Measurements from ENCODE around the gene SPRR5.

The SPRR5 gene

GRCh38 chr1:152946651-152947256 is at the start of gene SPRR5:
Gene SPRR5 (plus strand): TSS chr1:152947206. CDS start chr1:152948555, 1,349 bp downstream.
- Mint-ChIP-seq H3K27ac (no peak within 1 kb of the TSS), H3K27me3 (ENCODE audit: low read depth) (no peaks in the 10 kb centered on the region), H3K36me3 (ENCODE audit: low read depth) (no peaks in the 10 kb centered on the region), H3K4me3 (no peak within 1 kb of the TSS), H3K9me3 (no peaks in the 10 kb centered on the region), H3K4me1 (ENCODE audit: low read depth) (no peaks in the 10 kb centered on the region)
- no peak for DNase-seq (ENCODE audit: low spot score)

GRCh38 chr1:152899027-152899426 is 48.0 kb upstream of the SPRR5 start:
- Mint-ChIP-seq H3K4me1 (ENCODE audit: low read depth) (no peaks in the 10 kb centered on the region), H3K27ac (no peak overlapping the region)

DNA sequence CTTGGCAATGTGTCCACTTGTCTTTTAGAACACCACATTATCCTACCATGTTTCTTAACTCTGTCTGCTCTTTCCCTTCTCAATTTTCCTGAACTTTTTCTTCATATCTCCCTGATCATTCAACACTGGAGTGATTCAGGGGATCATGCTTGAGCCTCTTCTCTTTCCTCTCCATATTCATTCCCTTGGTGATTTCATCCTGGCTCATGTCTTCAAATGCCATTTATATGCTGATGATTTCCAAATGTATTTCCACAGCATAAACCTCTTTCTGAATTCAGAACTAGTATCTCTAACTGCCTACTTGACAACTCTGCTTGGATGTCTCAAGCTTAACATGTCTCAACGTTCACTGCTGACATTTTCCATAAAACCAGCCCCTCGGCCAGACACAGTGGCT is 47.1 kb upstream of the SPRR5 start:
- no peak overlapping the region for H3K27ac Mint-ChIP-seq

More at GRCh38 chr1:152899027-152899426, 48.0 kb upstream of the SPRR5 start:
- Mint-ChIP-seq H3K9me3 (no peaks in the 10 kb centered on the region), H3K4me3 (no peak overlapping the region), H3K36me3 (ENCODE audit: low read depth) (no peaks in the 10 kb centered on the region), H3K27me3 (ENCODE audit: low read depth) (peaks cover 9% of the 10 kb centered on the region)
- DNase-seq (ENCODE audit: low spot score), result no peak

DNA sequence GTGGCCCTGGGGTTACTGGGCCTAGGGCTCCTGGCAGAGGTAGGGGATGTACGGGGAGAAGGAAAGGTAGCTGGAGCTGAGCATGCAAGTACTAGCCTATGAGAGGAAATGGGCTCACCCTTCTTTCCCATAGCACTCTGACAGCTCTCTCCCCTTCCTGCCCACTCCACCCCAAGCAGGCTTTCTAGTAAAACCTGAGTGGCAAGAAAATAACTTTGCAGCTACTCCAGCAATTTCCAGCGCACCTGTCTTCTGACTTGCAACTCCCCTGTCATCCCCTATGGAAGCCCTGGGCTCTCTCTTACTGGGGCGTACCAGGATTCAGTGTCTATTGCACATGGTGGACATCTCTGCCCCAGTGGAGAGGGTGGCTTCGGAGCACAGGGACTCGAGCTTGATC is 45.4 kb upstream of the SPRR5 start:
- Mint-ChIP-seq H3K27me3 (ENCODE audit: low read depth) (peaks cover 2% of the 10 kb centered on the region), H3K36me3 (ENCODE audit: low read depth) (no peaks in the 10 kb centered on the region), H3K4me3 (no peak overlapping the region), H3K27ac (no peak overlapping the region), H3K4me1 (ENCODE audit: low read depth) (no peaks in the 10 kb centered on the region), H3K9me3 (no peaks in the 10 kb centered on the region)
- no peak for DNase-seq (ENCODE audit: low spot score)

More for the DNA sequence above, 47.1 kb upstream of the SPRR5 start:
- no peaks in the 10 kb centered on the region for H3K9me3 Mint-ChIP-seq
- peaks cover 4% of the 10 kb centered on the region for H3K27me3 Mint-ChIP-seq (ENCODE audit: low read depth)
- DNase-seq (ENCODE audit: low spot score), result no peak
- H3K4me1 Mint-ChIP-seq (ENCODE audit: low read depth), result no peaks in the 10 kb centered on the region
- no peak overlapping the region for H3K4me3 Mint-ChIP-seq
- H3K36me3 Mint-ChIP-seq (ENCODE audit: low read depth), result no peaks in the 10 kb centered on the region

DNA sequence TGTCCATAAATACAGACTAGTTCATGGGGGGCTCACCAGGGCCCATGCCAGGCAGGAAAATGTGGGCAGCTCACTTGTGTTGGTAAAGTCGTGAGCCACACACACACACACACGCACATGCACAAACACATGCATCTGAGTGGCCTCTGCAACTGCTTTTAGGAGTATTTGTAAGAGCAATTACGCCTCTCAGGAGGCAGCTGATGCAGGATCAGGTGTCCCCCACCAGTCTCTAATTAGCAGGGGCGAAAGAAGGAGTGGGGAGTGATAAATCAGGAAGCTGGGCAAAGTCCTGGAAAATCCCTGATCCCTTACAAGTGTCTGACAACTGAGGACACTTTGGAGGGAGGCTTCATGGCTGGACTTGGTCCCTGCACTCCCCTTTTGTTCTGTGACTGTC is 44.4 kb upstream of the SPRR5 start:
- no peak for DNase-seq (ENCODE audit: low spot score)
- Mint-ChIP-seq H3K27ac (no peak overlapping the region), H3K27me3 (ENCODE audit: low read depth) (peaks cover 2% of the 10 kb centered on the region), H3K4me1 (ENCODE audit: low read depth) (no peaks in the 10 kb centered on the region), H3K36me3 (ENCODE audit: low read depth) (no peaks in the 10 kb centered on the region), H3K9me3 (no peaks in the 10 kb centered on the region), H3K4me3 (no peak overlapping the region)

- H3K36me3 Mint-ChIP-seq (ENCODE audit: low read depth), result no peaks in the 10 kb centered on the region
- no peaks in the 10 kb centered on the region for H3K9me3 Mint-ChIP-seq
- H3K4me3 Mint-ChIP-seq, result no peak overlapping the region
- H3K27ac Mint-ChIP-seq, result no peak overlapping the region
- H3K27me3 Mint-ChIP-seq (ENCODE audit: low read depth), result peaks cover 2% of the 10 kb centered on the region
- no peak for DNase-seq (ENCODE audit: low spot score)
- H3K4me1 Mint-ChIP-seq (ENCODE audit: low read depth), result no peaks in the 10 kb centered on the region
Measured at GRCh38 chr1:152904688-152905440, 42.1 kb upstream of the SPRR5 start.

DNA sequence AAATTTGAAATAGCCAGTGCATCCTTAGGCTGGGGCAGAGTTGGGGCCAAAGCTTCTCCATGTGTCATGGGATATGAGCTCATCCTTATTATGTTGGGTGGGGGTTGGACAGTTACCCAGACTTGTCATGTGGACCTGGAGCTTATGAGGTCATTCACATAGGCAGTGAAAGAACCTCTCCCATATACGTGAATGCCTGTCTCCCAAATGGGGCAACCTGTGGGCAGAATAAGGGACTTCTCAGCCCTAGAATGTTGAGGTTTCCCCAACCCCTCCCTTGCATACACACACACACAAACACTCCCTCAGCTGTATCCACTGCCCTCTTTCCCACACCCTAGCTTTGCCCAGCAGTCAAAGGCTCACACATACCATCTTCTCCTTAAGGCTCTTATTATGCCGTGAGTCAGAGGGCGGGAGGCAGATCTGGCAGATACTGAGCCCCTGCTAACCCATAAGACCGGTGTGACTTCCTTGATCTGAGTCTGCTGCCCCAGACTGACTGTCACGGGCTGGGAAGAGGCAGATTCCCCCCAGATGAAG is 40.9 kb upstream of the SPRR5 start:
- Mint-ChIP-seq H3K4me3 (no peak overlapping the region), H3K4me1 (ENCODE audit: low read depth) (no peaks in the 10 kb centered on the region), H3K27me3 (ENCODE audit: low read depth) (peaks cover 2% of the 10 kb centered on the region), H3K27ac (no peak overlapping the region), H3K9me3 (no peaks in the 10 kb centered on the region), H3K36me3 (ENCODE audit: low read depth) (no peaks in the 10 kb centered on the region)
- DNase-seq (ENCODE audit: low spot score), result no peak

- Mint-ChIP-seq H3K4me1 (ENCODE audit: low read depth) (no peaks in the 10 kb centered on the region), H3K36me3 (ENCODE audit: low read depth) (no peaks in the 10 kb centered on the region), H3K27ac (no peak within 1 kb of the TSS), H3K27me3 (ENCODE audit: low read depth) (peaks cover 7% of the 10 kb centered on the region), H3K9me3 (no peaks in the 10 kb centered on the region), H3K4me3 (no peak within 1 kb of the TSS)
- DNase-seq (ENCODE audit: low spot score), result no peak
Measured at GRCh38 chr1:152907686-152908601, 39.1 kb upstream of the SPRR5 start, which contains the start of gene IVL. Gene IVL (plus strand): TSS chr1:152908546. CDS start chr1:152909798, 1,252 bp downstream.

DNA sequence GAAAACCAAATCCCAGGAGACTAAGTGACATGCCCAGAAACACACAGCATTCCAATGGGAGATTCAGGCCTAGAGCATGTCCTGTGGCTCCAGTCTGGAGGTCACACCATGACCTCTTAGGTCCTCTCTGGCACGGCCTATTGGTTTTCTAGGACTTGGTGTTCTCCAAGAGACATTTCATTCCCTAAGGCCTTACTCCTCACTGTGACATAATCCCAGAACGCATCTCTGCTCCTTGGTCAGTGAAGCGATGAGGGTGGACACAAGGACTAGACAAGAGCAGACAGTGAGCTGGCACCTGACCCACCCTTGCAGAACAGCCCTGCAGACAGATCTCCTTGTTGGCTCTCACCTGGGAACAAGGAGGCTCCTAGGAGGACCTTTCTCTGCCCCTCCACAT is 37.8 kb upstream of the SPRR5 start:
- no peak overlapping the region for H3K4me3 Mint-ChIP-seq
- no peaks in the 10 kb centered on the region for H3K4me1 Mint-ChIP-seq (ENCODE audit: low read depth)
- no peaks in the 10 kb centered on the region for H3K9me3 Mint-ChIP-seq

DNA sequence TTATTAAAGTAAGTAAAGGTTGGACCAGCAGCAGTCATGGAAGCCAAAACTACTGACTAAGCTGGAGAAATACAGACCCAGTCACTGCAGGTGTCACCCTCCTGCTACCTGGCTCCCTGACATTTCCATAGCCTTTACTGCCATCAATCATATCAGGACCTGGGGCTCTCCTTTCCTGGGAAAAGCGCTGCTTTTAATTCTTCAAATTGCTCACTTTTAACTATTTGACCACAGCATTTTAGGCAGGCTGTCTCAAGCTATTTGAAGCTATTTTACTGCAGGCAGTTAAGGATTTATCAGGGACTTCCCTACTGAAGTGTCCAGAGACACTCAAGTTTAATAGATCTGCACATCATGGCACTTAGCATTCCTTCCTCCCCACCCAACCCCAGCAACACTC is 34.5 kb upstream of the SPRR5 start:
- Mint-ChIP-seq H3K27me3 (ENCODE audit: low read depth) (peaks cover 21% of the 10 kb centered on the region), H3K27ac (no peak overlapping the region), H3K9me3 (no peaks in the 10 kb centered on the region), H3K4me1 (ENCODE audit: low read depth) (no peaks in the 10 kb centered on the region), H3K36me3 (ENCODE audit: low read depth) (no peaks in the 10 kb centered on the region), H3K4me3 (no peak overlapping the region)
- no peak for DNase-seq (ENCODE audit: low spot score)

More for the DNA sequence above, 37.8 kb upstream of the SPRR5 start:
- Mint-ChIP-seq H3K27ac (no peak overlapping the region), H3K36me3 (ENCODE audit: low read depth) (no peaks in the 10 kb centered on the region), H3K27me3 (ENCODE audit: low read depth) (peaks cover 7% of the 10 kb centered on the region)
- no peak for DNase-seq (ENCODE audit: low spot score)

GRCh38 chr1:152912900-152913299 is 34.1 kb upstream of the SPRR5 start:
- Mint-ChIP-seq H3K4me3 (no peak overlapping the region), H3K27ac (no peak overlapping the region), H3K36me3 (ENCODE audit: low read depth) (no peaks in the 10 kb centered on the region), H3K4me1 (ENCODE audit: low read depth) (no peaks in the 10 kb centered on the region), H3K27me3 (ENCODE audit: low read depth) (peaks cover 21% of the 10 kb centered on the region), H3K9me3 (no peaks in the 10 kb centered on the region)
- no peak for DNase-seq (ENCODE audit: low spot score)

GRCh38 chr1:152917794-152918193 is 29.2 kb upstream of the SPRR5 start:
- no peaks in the 10 kb centered on the region for H3K4me1 Mint-ChIP-seq (ENCODE audit: low read depth)
- no peak overlapping the region for H3K4me3 Mint-ChIP-seq
- H3K9me3 Mint-ChIP-seq, result no peaks in the 10 kb centered on the region
- no peaks in the 10 kb centered on the region for H3K36me3 Mint-ChIP-seq (ENCODE audit: low read depth)
- H3K27me3 Mint-ChIP-seq (ENCODE audit: low read depth), result peaks cover 17% of the 10 kb centered on the region
- no peak overlapping the region for H3K27ac Mint-ChIP-seq
- no peak for DNase-seq (ENCODE audit: low spot score)

DNA sequence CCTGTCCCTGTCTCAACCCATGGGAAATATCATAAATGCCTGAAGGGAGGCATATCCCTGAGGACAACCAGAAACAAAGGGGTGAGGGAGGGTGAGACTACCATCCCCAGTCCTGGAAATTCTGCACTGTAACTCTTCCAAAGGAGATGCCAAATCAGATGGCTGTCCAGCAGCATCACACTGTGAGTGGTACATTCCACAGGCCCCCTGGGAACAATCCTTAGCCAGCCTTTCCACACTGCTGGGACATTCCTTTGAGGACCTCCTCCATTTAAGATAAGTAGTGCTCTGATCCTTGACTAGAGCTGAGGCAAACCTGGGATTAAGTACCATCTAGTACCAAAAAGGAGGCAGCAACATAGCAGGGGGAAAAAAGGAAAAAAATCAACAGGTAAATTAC is 27.9 kb upstream of the SPRR5 start:
- Mint-ChIP-seq H3K36me3 (ENCODE audit: low read depth) (no peaks in the 10 kb centered on the region), H3K27ac (no peak overlapping the region), H3K4me1 (ENCODE audit: low read depth) (no peaks in the 10 kb centered on the region), H3K4me3 (no peak overlapping the region), H3K9me3 (no peaks in the 10 kb centered on the region), H3K27me3 (ENCODE audit: low read depth) (peaks cover 17% of the 10 kb centered on the region)
- DNase-seq (ENCODE audit: low spot score), result no peak

DNA sequence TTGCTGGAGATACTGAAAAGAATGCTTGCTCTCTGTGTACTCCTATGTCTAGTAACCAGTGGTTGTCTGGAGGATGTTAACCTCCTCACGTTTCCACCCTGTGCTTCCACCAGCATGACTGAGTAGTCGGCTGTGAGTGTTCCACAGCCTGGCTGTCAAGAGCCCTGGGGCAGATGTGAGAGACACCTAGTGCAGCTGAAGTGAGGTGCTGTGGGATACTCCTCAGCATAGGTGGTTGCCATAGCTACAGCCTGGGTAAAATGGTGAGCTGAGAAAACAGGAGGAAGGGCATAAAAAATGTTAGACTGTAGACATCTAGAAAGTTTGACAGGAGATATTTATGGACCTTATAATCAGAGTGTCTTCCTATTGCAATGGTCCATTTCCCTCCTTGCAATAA is 22.8 kb upstream of the SPRR5 start:
- no peaks in the 10 kb centered on the region for H3K9me3 Mint-ChIP-seq
- no peak overlapping the region for H3K27ac Mint-ChIP-seq
- H3K27me3 Mint-ChIP-seq (ENCODE audit: low read depth), result no peaks in the 10 kb centered on the region
- DNase-seq (ENCODE audit: low spot score), result no peak
- no peak overlapping the region for H3K4me3 Mint-ChIP-seq
- H3K36me3 Mint-ChIP-seq (ENCODE audit: low read depth), result no peaks in the 10 kb centered on the region
- no peaks in the 10 kb centered on the region for H3K4me1 Mint-ChIP-seq (ENCODE audit: low read depth)

All from T-helper 2 cell treated with Interferon-gamma antibody and Interleukin-4, amounts not matched to agents 5 μg/mL and 100 μg/mL, for 36 hours (primary cell).